GM12864 (cell line): ENCODE results near the gene CITED4.

Experiments used
- DNase-seq: peaks from one replicate; pipeline ENCODE4 v3.0.0-alpha.2; 2011; ENCODE audit warnings: low read depth
- H3K4me3 ChIP-seq: 2 replicates; pipeline ENCODE4 v1.5.1; 2011; ENCODE audit warnings: mild to moderate bottlenecking, low read depth, low read length, control low read depth
- CTCF ChIP-seq: IDR thresholded peaks from 2 replicates; pipeline ENCODE4 v1.5.1; 2011; ENCODE audit warnings: low read depth, mild to moderate bottlenecking, moderate library complexity, low read length, control low read depth, inconsistent platforms; ENCODE audit errors: missing control alignments

Gene CITED4

GRCh38 chr1:40837601-40838000 lies 24.6 kb downstream of the CITED4 start:
- no peak for DNase-seq
- TF ChIP-seq CTCF: no peak
- H3K4me3 ChIP-seq: no peak overlapping the region

- no peak overlapping the region for H3K4me3 ChIP-seq
- TF ChIP-seq CTCF: no peak
- DNase-seq: no peak
Measured at GRCh38 chr1:40836283-40836682, 25.9 kb downstream of the CITED4 start.

- TF ChIP-seq CTCF: no peak
- no peak for DNase-seq
- H3K4me3 ChIP-seq: no peak overlapping the region
Measured at GRCh38 chr1:40834968-40835545, 27.1 kb downstream of the CITED4 start.

GRCh38 chr1:40833979-40834378 lies 28.2 kb downstream of the CITED4 start:
- TF ChIP-seq CTCF: no peak
- DNase-seq: no peak
- no peak overlapping the region for H3K4me3 ChIP-seq

- TF ChIP-seq CTCF: no peak
- no peak for DNase-seq
- no peak overlapping the region for H3K4me3 ChIP-seq
Measured at GRCh38 chr1:40831001-40831732, 31.0 kb downstream of the CITED4 start.

GRCh38 chr1:40830419-40830943 lies 31.7 kb downstream of the CITED4 start:
- no peak for DNase-seq
- H3K4me3 ChIP-seq: no peak overlapping the region
- no peak for TF ChIP-seq CTCF
